Smooth muscle cell of the brain vasculature (primary cell): Measurements from ENCODE around the gene LRRC8D.
"Not testable (repeated sequence)": the region's sequence is repeated elsewhere in the genome, so short reads cannot be mapped to it uniquely, and the experiment has no call there.

Experiments used
- DNase-seq: peaks from one replicate; pipeline ENCODE4 v3.0.0-alpha.2; 2012; ENCODE audit warnings: low read depth, low spot score

LRRC8D gene

GRCh38 chr1:89820422-89821321 is at the start of gene LRRC8D:
TSS of gene LRRC8D (plus strand) at chr1:89821032. CDS start at chr1:89933069, 112,037 bp downstream.
- no peak for DNase-seq

GRCh38 chr1:89771991-89772560 is 48.8 kb upstream of the LRRC8D start:
- DNase-seq = no peak

- not testable (repeated sequence) for DNase-seq
Observed at GRCh38 chr1:89776104-89776503, 44.7 kb upstream of the LRRC8D start.

GRCh38 chr1:89777271-89777670 is 43.6 kb upstream of the LRRC8D start:
- DNase-seq = not testable (repeated sequence)

GRCh38 chr1:89779151-89779940 is 41.5 kb upstream of the LRRC8D start:
- no peak for DNase-seq

- no peak for DNase-seq
Observed at GRCh38 chr1:89780721-89781120, 40.1 kb upstream of the LRRC8D start.

GRCh38 chr1:89781494-89782126 is 39.2 kb upstream of the LRRC8D start:
- DNase-seq = no peak

GRCh38 chr1:89786628-89787214 is 34.1 kb upstream of the LRRC8D start:
- no peak for DNase-seq

GRCh38 chr1:89790592-89790991 is 30.2 kb upstream of the LRRC8D start:
- DNase-seq = no peak

GRCh38 chr1:89791064-89791726 is 29.6 kb upstream of the LRRC8D start:
- no peak for DNase-seq

- DNase-seq = no peak
Observed at GRCh38 chr1:89794406-89794805, 26.4 kb upstream of the LRRC8D start.

- not testable (repeated sequence) for DNase-seq
Observed at GRCh38 chr1:89795571-89795970, 25.3 kb upstream of the LRRC8D start.

GRCh38 chr1:89797876-89798275 is 23.0 kb upstream of the LRRC8D start:
- not testable (repeated sequence) for DNase-seq

- no peak for DNase-seq
Observed at GRCh38 chr1:89799495-89799894, 21.3 kb upstream of the LRRC8D start.

- no peak for DNase-seq
Observed at GRCh38 chr1:89800022-89800655, 20.7 kb upstream of the LRRC8D start.

- DNase-seq = no peak
Observed at GRCh38 chr1:89800718-89801117, 20.1 kb upstream of the LRRC8D start.

GRCh38 chr1:89802051-89802450 is 18.8 kb upstream of the LRRC8D start:
- DNase-seq = no peak

- DNase-seq = no peak
Observed at GRCh38 chr1:89802841-89803240, 18.0 kb upstream of the LRRC8D start.

GRCh38 chr1:89804642-89805237 is 16.1 kb upstream of the LRRC8D start:
- peak; percentile 72 for DNase-seq

- DNase-seq = no peak
Observed at GRCh38 chr1:89806616-89807015, 14.2 kb upstream of the LRRC8D start.
